GM12865 (cell line): Measurements from ENCODE around the gene THAP3.
"Not testable (repeated sequence)": the region's sequence is repeated elsewhere in the genome, so short reads cannot be mapped to it uniquely, and the experiment has no call there.

Experiments
- DNase-seq: peaks from one replicate; pipeline ENCODE4 v3.0.0; 2010; ENCODE audit warnings: low read depth
- H3K4me3 ChIP-seq: 2 replicates; pipeline ENCODE4 v1.5.1; 2011; ENCODE audit warnings: mild to moderate bottlenecking, low read depth, low read length, control low read depth
- TF ChIP-seq, protein P1 (sequence below): IDR thresholded peaks from 2 replicates; pipeline ENCODE4 v1.5.1; 2011; ENCODE audit warnings: low read length, control low read depth, low read depth, inconsistent platforms; ENCODE audit not compliant: insufficient read depth; ENCODE audit errors: missing control alignments

THAP3 gene

GRCh38 chr1:6596886-6597776 is 27.5 kb upstream of the THAP3 start:
- no peak overlapping the region for H3K4me3 ChIP-seq
- TF ChIP-seq, protein P1, sequence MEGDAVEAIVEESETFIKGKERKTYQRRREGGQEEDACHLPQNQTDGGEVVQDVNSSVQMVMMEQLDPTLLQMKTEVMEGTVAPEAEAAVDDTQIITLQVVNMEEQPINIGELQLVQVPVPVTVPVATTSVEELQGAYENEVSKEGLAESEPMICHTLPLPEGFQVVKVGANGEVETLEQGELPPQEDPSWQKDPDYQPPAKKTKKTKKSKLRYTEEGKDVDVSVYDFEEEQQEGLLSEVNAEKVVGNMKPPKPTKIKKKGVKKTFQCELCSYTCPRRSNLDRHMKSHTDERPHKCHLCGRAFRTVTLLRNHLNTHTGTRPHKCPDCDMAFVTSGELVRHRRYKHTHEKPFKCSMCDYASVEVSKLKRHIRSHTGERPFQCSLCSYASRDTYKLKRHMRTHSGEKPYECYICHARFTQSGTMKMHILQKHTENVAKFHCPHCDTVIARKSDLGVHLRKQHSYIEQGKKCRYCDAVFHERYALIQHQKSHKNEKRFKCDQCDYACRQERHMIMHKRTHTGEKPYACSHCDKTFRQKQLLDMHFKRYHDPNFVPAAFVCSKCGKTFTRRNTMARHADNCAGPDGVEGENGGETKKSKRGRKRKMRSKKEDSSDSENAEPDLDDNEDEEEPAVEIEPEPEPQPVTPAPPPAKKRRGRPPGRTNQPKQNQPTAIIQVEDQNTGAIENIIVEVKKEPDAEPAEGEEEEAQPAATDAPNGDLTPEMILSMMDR = no peak
- no peak for DNase-seq

GRCh38 chr1:6597777-6598131 is 26.9 kb upstream of the THAP3 start:
- TF ChIP-seq, protein P1 = no peak
- H3K4me3 ChIP-seq = no peak overlapping the region
- no peak for DNase-seq

DNA sequence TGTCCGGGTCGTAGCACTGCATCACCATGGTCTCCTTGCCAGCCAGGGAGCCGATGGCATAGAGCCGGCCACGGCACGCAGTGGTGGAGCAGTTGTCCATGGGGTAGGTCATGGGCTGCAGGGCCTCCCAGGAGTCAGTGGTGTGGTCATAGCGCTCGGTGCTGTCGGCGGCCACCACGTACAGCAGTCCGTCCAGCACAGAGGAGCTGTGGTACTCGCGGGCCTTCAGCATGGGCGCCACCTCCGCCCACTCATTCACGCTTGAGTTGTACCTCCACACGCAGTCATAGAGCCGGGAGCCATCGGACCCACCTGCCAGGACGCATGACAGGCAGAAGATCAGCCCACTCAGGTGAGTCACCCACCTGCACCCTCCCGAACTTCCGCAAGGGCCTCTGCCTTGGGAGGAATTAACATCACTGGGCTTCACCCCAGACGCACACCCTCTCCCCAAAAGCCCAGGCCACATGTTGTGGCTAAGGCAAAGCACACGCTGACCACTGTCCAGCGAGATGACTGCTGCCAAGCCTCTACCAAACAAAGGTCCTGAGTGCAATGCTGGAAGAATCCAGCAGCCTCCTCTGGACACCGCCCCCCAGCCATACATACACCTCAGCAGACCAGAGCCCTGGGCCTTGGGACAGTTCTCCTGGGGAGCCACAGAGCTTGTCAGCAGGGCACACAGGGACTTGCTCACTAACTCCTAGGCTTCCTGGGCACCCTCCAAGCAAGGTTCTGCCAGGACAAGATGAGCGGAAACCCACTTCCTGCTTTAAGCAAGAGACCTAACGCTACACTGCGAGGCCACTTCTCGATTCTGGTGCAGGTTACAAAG is 25.3 kb upstream of the THAP3 start:
- peak; percentile 63 for DNase-seq
- TF ChIP-seq, protein P1 = no peak
- H3K4me3 ChIP-seq = peak overlapping the region; percentile 75

- H3K4me3 ChIP-seq = peak overlapping the region; percentile 75
Observed at GRCh38 chr1:6599991-6600390, 24.7 kb upstream of the THAP3 start.

DNA sequence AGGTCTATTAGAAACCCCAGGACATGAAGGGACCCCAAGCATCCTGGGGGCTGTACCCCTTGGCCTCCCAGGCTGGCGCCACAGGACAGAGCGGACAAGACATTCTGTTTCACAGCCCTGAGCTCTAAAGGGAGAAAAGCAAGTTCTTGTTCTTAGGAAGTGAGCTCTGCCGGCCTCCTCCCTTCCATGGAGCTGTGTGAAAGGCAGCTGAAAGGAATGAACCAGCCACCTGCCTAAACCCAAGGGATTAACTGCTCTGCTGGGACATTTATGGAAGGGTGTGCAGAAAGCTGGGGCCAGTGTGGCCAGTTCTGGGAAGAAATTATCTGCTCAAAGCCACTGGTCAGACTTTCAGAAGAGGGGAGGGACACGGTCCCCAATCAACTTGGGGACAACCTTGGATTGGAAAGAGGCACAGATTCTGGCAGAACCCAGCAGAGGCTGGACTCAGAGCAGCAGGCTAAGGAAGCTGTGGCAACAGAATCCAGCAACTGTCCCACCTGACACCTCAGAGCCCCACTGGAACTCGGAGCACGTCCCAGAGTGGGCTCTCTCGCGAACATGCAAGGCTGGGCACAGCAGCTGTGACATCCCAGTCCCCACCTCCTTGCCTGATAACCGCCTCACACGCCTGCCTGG is 24.1 kb upstream of the THAP3 start:
- no peak for DNase-seq
- TF ChIP-seq, protein P1 = no peak
- peak overlapping the region; percentile 75 for H3K4me3 ChIP-seq

More at GRCh38 chr1:6599991-6600390, 24.7 kb upstream of the THAP3 start:
- not testable (repeated sequence) for DNase-seq

DNA sequence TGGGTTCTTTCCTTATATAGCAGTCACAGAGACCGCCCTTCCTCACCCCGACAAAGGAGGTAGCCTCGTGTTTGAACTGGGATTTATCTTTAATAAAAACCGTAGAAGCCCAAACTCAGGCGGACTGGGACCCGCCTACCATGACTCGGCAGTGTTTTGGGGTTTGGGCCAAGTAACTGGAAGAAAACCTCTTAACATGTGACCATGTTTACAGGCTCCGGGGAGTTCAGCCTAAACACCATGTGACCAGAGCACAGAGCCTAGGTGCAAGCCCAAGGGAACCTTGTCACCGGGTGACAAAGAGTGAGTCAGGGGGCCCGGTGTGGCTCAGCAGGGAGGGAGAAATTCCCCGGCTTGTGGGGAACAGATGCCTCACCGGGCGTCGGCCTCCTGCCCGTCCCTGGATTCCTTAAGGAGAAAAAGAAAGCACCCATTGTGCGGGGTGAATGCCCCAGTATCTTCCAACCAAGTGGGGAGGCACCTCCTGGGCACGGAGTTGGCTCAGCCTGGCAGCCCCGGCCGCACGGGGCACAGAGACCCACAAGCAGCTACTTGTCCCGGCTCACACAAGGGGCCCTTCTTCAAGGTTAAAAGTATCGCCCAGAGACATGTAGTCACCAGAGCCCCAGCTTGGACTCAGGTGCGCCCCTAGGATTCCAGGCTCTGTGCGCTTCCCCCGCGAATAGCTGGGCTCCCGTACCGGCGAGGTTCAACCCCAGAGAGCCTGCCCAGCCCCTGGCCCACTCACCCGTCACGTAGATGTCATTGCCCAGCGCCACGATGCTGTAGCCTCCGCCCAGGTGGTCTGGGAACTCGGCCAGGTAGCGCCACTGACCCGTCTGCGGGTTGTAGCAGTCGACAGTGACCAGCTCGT is 23.4 kb upstream of the THAP3 start:
- DNase-seq = peak; percentile 77
- TF ChIP-seq, protein P1 = no peak
- peak overlapping the region; percentile 75 for H3K4me3 ChIP-seq
